Trophoblast cell (in vitro differentiated cells and primary cell): ENCODE measurements around the gene UGT1A8.

ENCODE experiments used
- DNase-seq, 2 donors: peaks; one replicate each; pipeline ENCODE4 v3.0.0-alpha.2; 2016
- H2AFZ ChIP-seq: 2 replicates; pipeline ENCODE4 v1.6.1; 2013; ENCODE audit warnings: low read length, moderate library complexity, mild to moderate bottlenecking; ENCODE audit not compliant: insufficient read depth, poor library complexity
- H2AK5ac ChIP-seq: 2 replicates; pipeline ENCODE4 v1.6.1; 2013; ENCODE audit warnings: mild to moderate bottlenecking, low read length
- H2BK120ac ChIP-seq: 2 replicates; pipeline ENCODE4 v1.6.1; 2013; ENCODE audit warnings: low read length, mild to moderate bottlenecking, moderate library complexity; ENCODE audit not compliant: insufficient read depth, poor library complexity
- H2BK12ac ChIP-seq: 2 replicates; pipeline ENCODE4 v1.6.1; 2013; ENCODE audit warnings: mild to moderate bottlenecking, low read length, moderate library complexity
- H2BK5ac ChIP-seq: 2 replicates; pipeline ENCODE4 v1.6.1; 2013; ENCODE audit warnings: low read length, low read depth, moderate library complexity, mild to moderate bottlenecking; ENCODE audit not compliant: poor library complexity
- H3K14ac ChIP-seq: 2 replicates; pipeline ENCODE4 v1.6.1; 2013; ENCODE audit warnings: mild to moderate bottlenecking, low read length
- H3K18ac ChIP-seq: 2 replicates; pipeline ENCODE4 v1.6.1; 2013; ENCODE audit warnings: mild to moderate bottlenecking, low read length
- H3K23ac ChIP-seq: 2 replicates; pipeline ENCODE4 v1.6.1; 2013; ENCODE audit warnings: low read length
- H3K27ac ChIP-seq: 2 replicates; pipeline ENCODE4 v1.5.1; 2013; ENCODE audit warnings: low read depth, mild to moderate bottlenecking, inconsistent platforms, low read length, moderate library complexity
- H3K27me3 ChIP-seq: 2 replicates; pipeline ENCODE4 v1.6.1; 2013; ENCODE audit warnings: inconsistent platforms, mild to moderate bottlenecking, low read length, moderate library complexity; ENCODE audit not compliant: insufficient read depth
- H3K36me3 ChIP-seq, 2 experiments: 1 replicate in 1 of 2; 2 replicates in 1 of 2; pipeline ENCODE4 v1.6.1; 2013; ENCODE audit warnings: low read length in 2 of 2, mild to moderate bottlenecking in 2 of 2, moderate library complexity in 1 of 2; ENCODE audit not compliant: insufficient read depth in 2 of 2, control insufficient read depth in 1 of 2
- H3K4ac ChIP-seq: 2 replicates; pipeline ENCODE4 v1.6.1; 2013; ENCODE audit warnings: low read depth, mild to moderate bottlenecking, low read length, moderate library complexity
- H3K4me1 ChIP-seq, 2 experiments: 1 replicate in 1 of 2; 2 replicates in 1 of 2; pipeline ENCODE4 v1.6.1; 2013; ENCODE audit warnings: low read length in 2 of 2, mild to moderate bottlenecking in 2 of 2, moderate library complexity in 1 of 2; ENCODE audit not compliant: insufficient read depth in 2 of 2, control insufficient read depth in 1 of 2
- H3K4me2 ChIP-seq: 2 replicates; pipeline ENCODE4 v1.6.1; 2013; ENCODE audit warnings: inconsistent platforms, mild to moderate bottlenecking, low read length, moderate library complexity
- H3K4me3 ChIP-seq: 2 replicates; pipeline ENCODE4 v1.5.1; 2013; ENCODE audit warnings: mild to moderate bottlenecking, low read depth, low read length, inconsistent platforms
- H3K79me1 ChIP-seq: one replicate; pipeline ENCODE4 v1.6.1; 2013; ENCODE audit warnings: low read length
- H3K79me2 ChIP-seq: 2 replicates; pipeline ENCODE4 v1.6.1; 2013; ENCODE audit warnings: low read length, mild to moderate bottlenecking; ENCODE audit not compliant: control insufficient read depth, insufficient read depth, poor library complexity
- H3K9ac ChIP-seq: 2 replicates; pipeline ENCODE4 v1.6.1; 2013; ENCODE audit warnings: mild to moderate bottlenecking, low read length
- H3K9me3 ChIP-seq: 2 replicates; pipeline ENCODE4 v1.6.1; 2013; ENCODE audit warnings: low read depth, mild to moderate bottlenecking, control low read depth, inconsistent platforms, low read length; ENCODE audit not compliant: insufficient read depth
- H4K12ac ChIP-seq: 2 replicates; pipeline ENCODE4 v1.6.1; 2013; ENCODE audit warnings: low read depth, mild to moderate bottlenecking, low read length, moderate library complexity
- H4K8ac ChIP-seq: 2 replicates; pipeline ENCODE4 v1.6.1; 2013; ENCODE audit warnings: low read depth, mild to moderate bottlenecking, low read length, moderate library complexity
- H4K91ac ChIP-seq: one replicate; pipeline ENCODE4 v1.6.1; 2013; ENCODE audit warnings: low read depth, mild to moderate bottlenecking, low read length, moderate library complexity
- WGBS: extraction: QIAGEN DNeasy Blood & Tissue Kit; methylation state at CpG from one replicate; pipeline ENCODE4 v1.1.7; 2013; ENCODE audit warnings: missing lambda C conversion rate; ENCODE audit not compliant: insufficient read length, insufficient coverage; ENCODE audit errors: extremely low coverage; 5-methylcytosine and 5-hydroxymethylcytosine counted together

UGT1A8 gene

GRCh38 chr2:233811087-233811486 lies 193.7 kb downstream of the UGT1A8 start:
- Histone ChIP-seq H2AK5ac (no peak overlapping the region), H3K79me2 (no peaks in the 10 kb centered on the region), H3K4me2 (no peak overlapping the region), H3K9ac (no peak overlapping the region), H3K27me3 (no peaks in the 10 kb centered on the region), H3K4me1 (no peaks in the 10 kb centered on the region), H4K91ac (no peak overlapping the region), H3K9me3 (peaks cover 12% of the 10 kb centered on the region), H2BK5ac (no peak overlapping the region), H3K4me3 (no peak overlapping the region), H3K27ac (no peak overlapping the region), H2BK12ac (no peak overlapping the region), H3K23ac (no peak overlapping the region), H2AFZ (no peak overlapping the region), H3K14ac (no peak overlapping the region), H4K8ac (no peak overlapping the region), H3K4ac (no peak overlapping the region), H3K18ac (no peak overlapping the region), H2BK120ac (no peak overlapping the region), H3K36me3 (no peaks in the 10 kb centered on the region), H4K12ac (no peak overlapping the region), H3K79me1 (no peaks in the 10 kb centered on the region)
- WGBS, result no CpG with 5 or more reads among the region's 4 CpGs
- no peak for DNase-seq

DNA sequence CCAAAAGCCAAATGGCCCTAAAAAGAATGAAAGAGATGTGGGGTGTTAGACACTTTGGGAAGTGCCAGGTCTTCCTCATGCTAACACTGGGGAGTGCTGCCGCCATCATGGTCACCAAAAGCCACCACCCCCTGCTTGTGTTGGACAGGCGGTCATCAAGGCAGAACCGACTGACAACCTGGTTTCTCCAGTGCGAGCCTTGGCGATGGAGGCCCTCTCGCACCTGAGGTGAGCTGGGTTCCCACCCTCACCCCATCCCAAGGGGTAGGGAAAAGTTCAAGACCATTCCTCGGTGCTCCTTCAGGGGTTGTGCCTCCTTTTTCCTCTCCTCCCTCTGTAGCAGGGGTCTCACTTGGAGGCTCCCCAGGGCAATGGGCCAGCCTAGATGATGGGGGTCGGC lies 194.3 kb downstream of the UGT1A8 start:
- Histone ChIP-seq H3K4me1 (no peaks in the 10 kb centered on the region), H3K4ac (no peak overlapping the region), H3K9ac (no peak overlapping the region), H3K14ac (no peak overlapping the region), H2AK5ac (no peak overlapping the region), H3K4me2 (no peak overlapping the region), H3K18ac (no peak overlapping the region), H4K12ac (no peak overlapping the region), H3K36me3 (no peaks in the 10 kb centered on the region), H3K27ac (no peak overlapping the region), H3K27me3 (no peaks in the 10 kb centered on the region), H4K8ac (no peak overlapping the region), H3K9me3 (peaks cover 14% of the 10 kb centered on the region), H4K91ac (no peak overlapping the region), H2BK120ac (no peak overlapping the region), H2BK5ac (no peak overlapping the region), H3K79me1 (no peaks in the 10 kb centered on the region), H3K23ac (no peak overlapping the region), H2BK12ac (no peak overlapping the region), H3K4me3 (no peak overlapping the region), H3K79me2 (no peaks in the 10 kb centered on the region), H2AFZ (no peak overlapping the region)
- no CpG with 5 or more reads among the region's 8 CpGs for WGBS
- no peak for DNase-seq

DNA sequence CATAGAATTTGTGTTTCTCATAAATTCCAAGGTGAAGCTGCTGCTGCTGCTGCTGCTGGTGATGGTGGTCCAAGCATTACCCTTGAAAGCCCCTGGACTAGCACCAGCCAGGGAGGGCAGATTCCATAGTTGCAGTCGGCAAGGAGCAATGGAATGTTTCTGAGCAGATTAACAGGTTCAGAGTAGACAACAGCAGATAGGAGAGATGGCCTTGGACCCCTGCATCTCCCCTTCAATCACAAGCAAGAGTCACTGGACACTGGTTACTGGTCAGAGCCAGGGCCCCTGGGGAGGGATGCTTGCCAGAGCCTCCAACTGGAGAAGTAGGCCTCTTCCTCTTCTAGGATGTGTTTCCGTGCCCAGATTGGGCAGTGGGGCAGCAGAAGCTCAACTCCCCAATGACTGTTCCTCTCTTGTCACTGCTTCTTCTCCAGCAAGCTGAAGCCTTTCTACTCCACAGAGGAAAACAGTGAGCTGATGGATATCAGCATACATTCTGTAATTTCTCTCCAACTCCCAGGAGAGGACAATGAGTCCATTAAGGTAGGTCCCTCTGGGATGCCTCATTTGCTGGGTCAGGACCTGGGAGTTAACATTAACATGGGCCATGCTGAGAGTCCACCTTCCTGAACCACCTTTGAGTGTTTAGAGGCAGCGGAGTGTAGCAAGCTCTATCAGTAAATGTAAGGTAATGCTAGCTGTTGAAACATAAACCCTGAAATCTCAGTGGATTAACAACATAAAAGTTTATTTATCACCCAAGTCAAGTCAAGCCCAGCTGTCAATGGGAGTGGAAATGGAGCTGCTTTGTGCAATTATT lies 196.0 kb downstream of the UGT1A8 start:
- no peak overlapping the region for H2BK120ac ChIP-seq

DNA sequence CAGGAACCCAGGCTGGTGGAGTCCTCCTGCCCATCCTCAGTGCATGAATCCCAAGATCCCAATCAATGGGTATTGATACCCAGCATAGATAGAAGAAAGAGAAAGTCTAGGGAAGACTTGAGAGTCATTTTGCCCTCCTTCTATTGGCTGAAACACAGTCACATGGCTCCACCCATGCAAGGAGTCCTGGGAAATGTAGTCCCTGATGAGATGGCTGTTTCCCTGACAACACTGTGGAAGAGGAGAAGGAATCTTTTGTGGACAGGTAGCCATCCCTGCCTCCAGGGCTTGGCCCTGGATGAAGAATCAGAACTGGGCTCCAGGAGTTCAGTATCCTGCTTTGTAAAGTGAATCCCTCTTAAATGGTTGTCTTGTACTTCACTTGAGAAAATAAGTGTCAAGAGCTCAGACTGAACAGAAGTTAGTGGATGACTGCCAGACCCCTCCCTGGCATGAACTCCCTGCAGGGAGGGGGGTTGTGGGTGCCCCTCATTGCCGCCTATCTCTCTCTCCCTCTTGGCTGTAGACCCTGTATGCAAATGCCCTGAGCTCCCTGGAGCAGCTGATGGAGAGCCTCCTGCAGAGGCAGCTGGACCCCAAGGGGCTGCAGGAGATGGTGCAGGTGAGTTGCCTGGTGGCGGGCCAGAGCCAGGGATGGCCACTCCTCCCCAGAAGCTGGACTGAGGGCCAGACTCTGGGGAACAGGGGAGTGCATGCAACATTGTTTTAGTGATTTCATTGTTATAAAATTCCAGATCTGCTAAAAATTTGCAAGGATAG lies 196.8 kb downstream of the UGT1A8 start:
- Histone ChIP-seq H3K9ac (no peak overlapping the region), H3K14ac (no peak overlapping the region), H3K36me3 (no peaks in the 10 kb centered on the region), H3K18ac (no peak overlapping the region), H2BK120ac (no peak overlapping the region), H4K91ac (no peak overlapping the region), H4K12ac (no peak overlapping the region), H3K27ac (no peak overlapping the region), H4K8ac (no peak overlapping the region), H3K9me3 (peaks cover 7% of the 10 kb centered on the region), H3K79me2 (no peaks in the 10 kb centered on the region), H3K4me1 (no peaks in the 10 kb centered on the region), H3K4me2 (no peak overlapping the region), H3K4me3 (no peak overlapping the region), H2BK12ac (no peak overlapping the region), H3K79me1 (no peaks in the 10 kb centered on the region), H3K27me3 (no peaks in the 10 kb centered on the region), H2BK5ac (no peak overlapping the region), H3K23ac (no peak overlapping the region), H2AK5ac (no peak overlapping the region), H3K4ac (no peak overlapping the region), H2AFZ (no peak overlapping the region)
- peak in 1 of 2 donors; percentile 3 for DNase-seq
- no CpG with 5 or more reads among the region's 2 CpGs for WGBS

More for the DNA sequence above, 196.0 kb downstream of the UGT1A8 start:
- Histone ChIP-seq H3K18ac (no peak overlapping the region), H3K23ac (no peak overlapping the region), H3K4me3 (no peak overlapping the region), H4K8ac (no peak overlapping the region), H3K14ac (no peak overlapping the region), H3K9me3 (peaks cover 10% of the 10 kb centered on the region), H2BK5ac (no peak overlapping the region), H3K4me2 (no peak overlapping the region), H2BK12ac (no peak overlapping the region), H4K91ac (no peak overlapping the region), H2AFZ (no peak overlapping the region), H3K4me1 (no peaks in the 10 kb centered on the region), H3K4ac (no peak overlapping the region), H3K79me1 (no peaks in the 10 kb centered on the region), H2AK5ac (no peak overlapping the region), H3K27me3 (no peaks in the 10 kb centered on the region), H3K9ac (no peak overlapping the region), H3K79me2 (no peaks in the 10 kb centered on the region), H3K36me3 (no peaks in the 10 kb centered on the region), H3K27ac (no peak overlapping the region), H4K12ac (no peak overlapping the region)
- no peak for DNase-seq
- no CpG with 5 or more reads among the region's 3 CpGs for WGBS
